ENCODE results near the gene GNB1. TPM values are rescaled to one million over a fixed set of nuclear protein-coding genes. Genes with fewer than 3 reads are reported as not detected.
"Not testable (repeated sequence)": the region's sequence is repeated elsewhere in the genome, so short reads cannot be mapped to it uniquely, and the experiment has no call there.

GNB1 gene
- total and polyA plus RNA-seq, 2 donors (not counting 1 experiment from before 2014, with no cell fraction given) = 91.3 to 485 TPM

- peak; percentile 33 to 52 for DNase-seq (ENCODE audit: low read depth in 2 of 2)
- peaks cover 7% of the 10 kb centered on the region for H4K20me1 ChIP-seq (ENCODE audit: control insufficient read depth, extremely low read depth, insufficient read depth, low read length)
- peak overlapping the region; percentile 55 to 85 (median 58) for H3K4me3 ChIP-seq (replicated peaks in 1 of 4; ENCODE audit: control extremely low read depth in 1 of 4, insufficient read depth in 1 of 4, low read depth in 3 of 4, low read length in 4 of 4)
- H3K9ac ChIP-seq (ENCODE audit: insufficient read depth, low read length) = peak overlapping the region; percentile 93
- peak overlapping the region; percentile 69 for H3K27ac ChIP-seq (ENCODE audit: insufficient read depth, low read length)
- TF ChIP-seq EZH2 (IDR thresholded peaks at IDR 0.05; ENCODE audit: low read length, missing control alignments) = no peak
- no peak for TF ChIP-seq CTCF (conservative IDR thresholded peaks at IDR 0.05 in 1 of 2, IDR thresholded peaks at IDR 0.05 in 1 of 2; ENCODE audit: low read depth in 1 of 2, low read length in 2 of 2)
- no peaks in the 10 kb centered on the region for H3K9me3 ChIP-seq (ENCODE audit: control insufficient read depth, insufficient read depth, low read depth, low read length)
- H3K36me3 ChIP-seq (ENCODE audit: control insufficient read depth, insufficient read depth, low read length) = peaks cover 2% of the 10 kb centered on the region
- peaks cover 11% of the 10 kb centered on the region for H3K4me1 ChIP-seq (ENCODE audit: control insufficient read depth, extremely low read depth, insufficient read depth, low read length)
- peaks cover 43% of the 10 kb centered on the region for H3K79me2 ChIP-seq (ENCODE audit: control insufficient read depth, insufficient read depth, low read length)
- peaks cover 2% of the 10 kb centered on the region for H3K27me3 ChIP-seq (ENCODE audit: control insufficient read depth, insufficient read depth, low read length)
- peak overlapping the region; percentile 99 for H3K4me2 ChIP-seq (ENCODE audit: extremely low read depth, insufficient read depth, low read length)
- peak overlapping the region; percentile 83 for H2AFZ ChIP-seq (ENCODE audit: low read length)
Observed at GRCh38 chr1:1891349-1892078, 627 bp upstream of the GNB1 start.

DNA sequence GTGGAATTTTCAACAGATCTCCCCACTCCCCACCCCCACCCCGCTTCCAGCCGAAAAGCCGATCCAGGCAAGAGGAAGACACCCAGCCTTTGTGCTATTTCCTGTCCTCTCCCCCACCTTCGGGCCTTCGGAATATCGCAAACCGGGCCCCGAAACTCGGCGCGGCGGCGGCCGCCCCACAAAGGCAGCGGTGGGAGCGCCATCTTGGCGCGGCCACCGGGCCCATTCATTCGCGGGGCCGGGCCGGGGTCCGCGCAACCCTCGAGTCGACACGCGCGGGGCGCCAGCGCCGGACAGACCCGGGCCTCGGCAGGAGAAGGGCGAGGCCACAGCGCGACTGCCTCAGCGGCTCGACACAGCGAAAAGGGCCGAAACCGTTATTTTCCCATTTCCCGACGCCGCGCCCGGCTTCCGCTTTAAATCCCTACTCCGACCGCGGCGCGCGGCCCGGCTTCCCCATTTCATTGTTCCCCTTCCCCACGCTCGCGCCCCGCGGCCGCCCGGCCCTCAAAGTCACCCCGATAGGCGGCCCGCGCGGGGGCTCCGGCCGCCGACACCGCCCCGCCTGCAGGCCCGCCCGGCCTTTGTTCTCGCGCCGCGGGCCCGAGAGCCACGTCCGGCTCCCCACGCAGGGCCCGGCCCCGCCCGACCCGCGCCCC, 911 bp downstream of the GNB1 start:
- Histone ChIP-seq H3K4me3 (replicated peaks in 1 of 4; ENCODE audit: control extremely low read depth in 1 of 4, insufficient read depth in 1 of 4, low read depth in 3 of 4, low read length in 4 of 4) (peak overlapping the region; percentile 67 to 91 (median 80)), H3K79me2 (ENCODE audit: control insufficient read depth, insufficient read depth, low read length) (peaks cover 57% of the 10 kb centered on the region), H4K20me1 (ENCODE audit: control insufficient read depth, extremely low read depth, insufficient read depth, low read length) (peaks cover 9% of the 10 kb centered on the region), H3K9ac (ENCODE audit: insufficient read depth, low read length) (peak overlapping the region; percentile 93), H3K4me1 (ENCODE audit: control insufficient read depth, extremely low read depth, insufficient read depth, low read length) (peaks cover 12% of the 10 kb centered on the region), H3K27ac (ENCODE audit: insufficient read depth, low read length) (peak overlapping the region; percentile 93), H3K36me3 (ENCODE audit: control insufficient read depth, insufficient read depth, low read length) (peaks cover 2% of the 10 kb centered on the region), H2AFZ (ENCODE audit: low read length) (no peak overlapping the region), H3K27me3 (ENCODE audit: control insufficient read depth, insufficient read depth, low read length) (peaks cover 2% of the 10 kb centered on the region), H3K4me2 (ENCODE audit: extremely low read depth, insufficient read depth, low read length) (peak overlapping the region; percentile 81), H3K9me3 (ENCODE audit: control insufficient read depth, insufficient read depth, low read depth, low read length) (no peaks in the 10 kb centered on the region)
- TF ChIP-seq CTCF (conservative IDR thresholded peaks at IDR 0.05 in 1 of 2, IDR thresholded peaks at IDR 0.05 in 1 of 2; ENCODE audit: low read depth in 1 of 2, low read length in 2 of 2) (no peak), EZH2 (IDR thresholded peaks at IDR 0.05; ENCODE audit: low read length, missing control alignments) (no peak)
- peak; percentile 40 to 56 for DNase-seq (ENCODE audit: low read depth in 2 of 2)

DNA sequence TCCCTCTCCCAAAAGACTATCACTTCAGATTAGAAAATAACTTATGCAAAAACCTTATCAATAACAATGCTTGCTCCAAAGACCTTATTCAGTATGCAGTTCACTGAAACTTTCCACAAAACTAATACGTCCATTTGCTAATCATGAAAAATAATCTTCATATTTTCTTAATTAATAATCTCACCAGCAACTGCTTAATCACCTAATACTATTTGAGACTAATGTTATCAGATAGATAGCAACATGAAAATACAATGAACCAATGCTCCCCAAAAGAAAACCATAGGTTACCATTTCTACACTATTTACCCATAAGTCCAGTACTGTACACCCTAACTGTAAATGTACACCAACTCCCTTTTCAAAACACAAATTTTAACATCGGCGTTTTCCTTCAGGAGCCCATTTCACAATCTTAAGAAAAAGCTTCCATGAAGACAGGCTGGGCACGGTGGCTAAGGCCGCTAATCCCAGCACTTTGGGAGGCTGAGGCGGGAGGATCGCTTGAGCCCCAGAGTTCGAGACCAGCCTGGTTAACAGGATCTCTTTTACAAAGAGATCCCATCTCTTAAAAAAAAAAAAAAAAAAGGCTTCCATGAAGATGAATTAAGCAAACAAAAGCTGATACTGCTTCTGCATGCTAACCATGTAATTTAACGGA, 1.7 kb downstream of the GNB1 start:
- peak overlapping the region; percentile 81 for H3K4me2 ChIP-seq (ENCODE audit: extremely low read depth, insufficient read depth, low read length)
- peak in 1 of 2 donors; percentile 33 for DNase-seq (ENCODE audit: low read depth in 2 of 2)
- peak overlapping the region; percentile 67 to 91 (median 80) for H3K4me3 ChIP-seq (replicated peaks in 1 of 4; ENCODE audit: control extremely low read depth in 1 of 4, insufficient read depth in 1 of 4, low read depth in 3 of 4, low read length in 4 of 4)
- no peak overlapping the region for H2AFZ ChIP-seq (ENCODE audit: low read length)
- peak overlapping the region; percentile 93 for H3K27ac ChIP-seq (ENCODE audit: insufficient read depth, low read length)
- peak overlapping the region; percentile 93 for H3K9ac ChIP-seq (ENCODE audit: insufficient read depth, low read length)
- peaks cover 9% of the 10 kb centered on the region for H4K20me1 ChIP-seq (ENCODE audit: control insufficient read depth, extremely low read depth, insufficient read depth, low read length)
- H3K4me1 ChIP-seq (ENCODE audit: control insufficient read depth, extremely low read depth, insufficient read depth, low read length) = peaks cover 11% of the 10 kb centered on the region
- H3K9me3 ChIP-seq (ENCODE audit: control insufficient read depth, insufficient read depth, low read depth, low read length) = no peaks in the 10 kb centered on the region
- peaks cover 64% of the 10 kb centered on the region for H3K79me2 ChIP-seq (ENCODE audit: control insufficient read depth, insufficient read depth, low read length)
- peaks cover 2% of the 10 kb centered on the region for H3K27me3 ChIP-seq (ENCODE audit: control insufficient read depth, insufficient read depth, low read length)
- peaks cover 2% of the 10 kb centered on the region for H3K36me3 ChIP-seq (ENCODE audit: control insufficient read depth, insufficient read depth, low read length)
- TF ChIP-seq CTCF (conservative IDR thresholded peaks at IDR 0.05 in 1 of 2, IDR thresholded peaks at IDR 0.05 in 1 of 2; ENCODE audit: low read depth in 1 of 2, low read length in 2 of 2) (no peak), EZH2 (IDR thresholded peaks at IDR 0.05; ENCODE audit: low read length, missing control alignments) (no peak)

DNA sequence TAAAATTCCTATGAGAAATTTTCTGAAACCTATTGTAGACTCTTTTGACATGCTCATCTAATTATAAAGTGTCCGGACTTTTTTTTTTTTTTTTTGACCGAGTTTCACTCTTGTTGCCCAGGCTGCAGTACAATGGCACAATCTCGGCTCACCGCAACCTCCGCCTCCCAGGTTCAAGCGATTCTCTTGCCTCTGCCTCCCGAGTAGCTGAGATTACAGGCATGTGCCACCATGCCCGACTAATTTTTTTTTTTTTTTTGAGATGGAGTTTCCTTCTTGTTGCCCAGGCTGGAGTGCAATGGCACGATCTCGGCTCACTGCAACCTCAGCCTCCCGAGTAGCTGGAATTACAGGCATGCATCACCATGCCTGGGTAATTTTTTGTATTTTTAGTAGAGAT, 7.0 kb downstream of the GNB1 start:
- H3K27ac ChIP-seq (ENCODE audit: insufficient read depth, low read length); H3K9me3 ChIP-seq (ENCODE audit: control insufficient read depth, insufficient read depth, low read depth, low read length); H4K20me1 ChIP-seq (ENCODE audit: control insufficient read depth, extremely low read depth, insufficient read depth, low read length); H3K36me3 ChIP-seq (ENCODE audit: control insufficient read depth, insufficient read depth, low read length); H2AFZ ChIP-seq (ENCODE audit: low read length); H3K4me3 ChIP-seq (replicated peaks in 1 of 4; ENCODE audit: control extremely low read depth in 1 of 4, insufficient read depth in 1 of 4, low read depth in 3 of 4, low read length in 4 of 4); H3K27me3 ChIP-seq (ENCODE audit: control insufficient read depth, insufficient read depth, low read length); DNase-seq (ENCODE audit: low read depth in 2 of 2); H3K4me2 ChIP-seq (ENCODE audit: extremely low read depth, insufficient read depth, low read length); H3K9ac ChIP-seq (ENCODE audit: insufficient read depth, low read length): not testable (repeated sequence)
- peaks cover 96% of the 10 kb centered on the region for H3K79me2 ChIP-seq (ENCODE audit: control insufficient read depth, insufficient read depth, low read length)
- peaks cover 11% of the 10 kb centered on the region for H3K4me1 ChIP-seq (ENCODE audit: control insufficient read depth, extremely low read depth, insufficient read depth, low read length)
